Measurements from ENCODE around the gene WDR83.
"Not testable (repeated sequence)": the region's sequence is repeated elsewhere in the genome, so short reads cannot be mapped to it uniquely, and the experiment has no call there.

The WDR83 gene

DNA sequence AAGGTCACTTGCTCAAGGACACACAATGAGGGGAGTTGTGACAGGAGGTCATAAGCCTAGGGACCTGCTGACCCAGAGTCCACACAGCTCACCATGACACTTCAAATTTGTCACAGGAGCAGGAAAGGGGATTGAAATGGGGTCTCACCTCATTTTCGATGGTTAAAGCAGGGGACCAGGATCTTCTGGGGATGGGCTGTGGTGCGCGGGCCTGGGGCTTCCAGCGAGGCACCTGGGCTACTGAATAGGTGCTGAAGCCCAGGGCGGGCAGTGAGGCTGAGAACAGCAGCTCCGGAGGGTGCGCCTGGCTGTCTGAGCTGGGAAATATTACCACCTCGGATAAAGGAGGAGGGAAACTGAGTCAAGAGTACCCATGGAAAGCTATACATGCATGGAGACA is 11.1 kb upstream of the WDR83 start:
- no peak for DNase-seq (ENCODE audit: low read depth in 2 of 3, low spot score in 1 of 3)

DNA sequence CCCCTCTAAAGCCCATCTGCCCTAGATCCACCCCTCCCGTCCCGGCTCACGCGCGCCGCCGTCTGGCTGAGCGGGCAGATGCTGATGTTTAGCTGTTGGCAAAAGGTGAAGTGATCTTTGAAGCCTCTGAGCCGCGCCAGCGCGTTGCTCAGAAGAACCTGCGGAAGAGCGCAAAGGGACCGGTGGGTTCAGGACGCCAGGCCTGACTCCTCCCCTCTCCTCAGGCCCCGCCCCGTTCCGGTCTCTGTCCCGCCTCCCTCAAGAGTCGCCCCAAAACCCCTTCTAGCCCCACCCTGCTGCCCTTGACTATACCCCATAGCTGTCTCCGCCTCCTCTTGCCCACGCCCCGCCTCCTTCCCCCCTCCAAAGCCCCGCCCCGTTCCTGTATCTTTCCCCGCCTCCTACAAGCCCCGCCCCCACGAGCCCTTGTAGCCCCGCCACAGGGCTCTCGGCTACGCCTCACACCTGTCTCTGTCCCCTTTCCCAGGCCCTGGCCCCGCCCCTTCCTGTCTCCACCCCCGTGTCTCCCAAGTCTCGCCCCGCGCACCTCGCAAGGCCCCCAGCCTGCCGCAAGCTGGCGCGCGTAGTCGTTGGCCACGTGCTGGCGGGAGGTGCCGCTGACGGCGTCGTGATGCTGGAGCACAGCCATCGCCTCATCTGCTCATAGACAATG is 9.6 kb upstream of the WDR83 start:
- no peak for DNase-seq (ENCODE audit: low read depth in 2 of 3, low spot score in 1 of 3)

DNA sequence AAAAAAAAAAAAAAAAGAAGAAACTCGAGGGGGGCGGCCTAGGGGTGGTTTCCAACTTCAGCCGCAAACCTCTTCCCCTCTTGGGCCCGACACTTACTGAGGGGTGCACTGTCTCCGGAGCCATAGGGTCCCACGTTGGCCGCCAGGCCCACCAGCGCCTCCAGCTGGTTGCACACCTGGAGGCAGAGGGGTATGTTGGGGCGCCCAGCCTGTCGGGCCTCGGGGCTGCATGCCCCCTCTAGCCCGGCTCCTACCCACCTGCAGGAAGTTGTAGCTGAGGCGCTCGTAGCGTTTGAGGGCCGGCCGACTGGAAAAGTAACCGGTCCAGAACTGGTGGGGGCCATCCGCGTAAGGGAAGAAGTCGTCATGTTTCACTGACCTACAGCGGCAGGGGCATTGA is 8.6 kb upstream of the WDR83 start:
- DNase-seq (ENCODE audit: low read depth in 2 of 3, low spot score in 1 of 3): no peak

DNA sequence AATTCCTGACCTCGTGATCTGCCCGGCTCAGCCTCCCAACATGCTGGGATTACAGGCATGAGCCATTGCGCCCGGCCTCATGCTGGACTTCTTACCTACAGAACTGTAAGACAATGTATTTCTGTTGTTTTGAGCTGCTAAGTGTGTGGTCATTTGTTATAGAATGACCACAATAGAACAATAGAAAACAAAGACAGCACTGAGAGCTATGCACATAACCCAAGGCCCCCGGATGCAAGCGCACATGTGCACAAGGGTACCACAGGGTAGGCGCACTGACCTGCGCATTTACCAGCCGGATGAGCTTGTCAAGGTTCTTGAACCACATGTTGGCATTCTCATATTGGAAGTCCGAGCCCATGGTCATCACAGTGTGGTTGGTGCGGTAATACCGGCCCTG is 5.6 kb upstream of the WDR83 start:
- DNase-seq (ENCODE audit: low read depth in 2 of 3, low spot score in 1 of 3): no peak

DNA sequence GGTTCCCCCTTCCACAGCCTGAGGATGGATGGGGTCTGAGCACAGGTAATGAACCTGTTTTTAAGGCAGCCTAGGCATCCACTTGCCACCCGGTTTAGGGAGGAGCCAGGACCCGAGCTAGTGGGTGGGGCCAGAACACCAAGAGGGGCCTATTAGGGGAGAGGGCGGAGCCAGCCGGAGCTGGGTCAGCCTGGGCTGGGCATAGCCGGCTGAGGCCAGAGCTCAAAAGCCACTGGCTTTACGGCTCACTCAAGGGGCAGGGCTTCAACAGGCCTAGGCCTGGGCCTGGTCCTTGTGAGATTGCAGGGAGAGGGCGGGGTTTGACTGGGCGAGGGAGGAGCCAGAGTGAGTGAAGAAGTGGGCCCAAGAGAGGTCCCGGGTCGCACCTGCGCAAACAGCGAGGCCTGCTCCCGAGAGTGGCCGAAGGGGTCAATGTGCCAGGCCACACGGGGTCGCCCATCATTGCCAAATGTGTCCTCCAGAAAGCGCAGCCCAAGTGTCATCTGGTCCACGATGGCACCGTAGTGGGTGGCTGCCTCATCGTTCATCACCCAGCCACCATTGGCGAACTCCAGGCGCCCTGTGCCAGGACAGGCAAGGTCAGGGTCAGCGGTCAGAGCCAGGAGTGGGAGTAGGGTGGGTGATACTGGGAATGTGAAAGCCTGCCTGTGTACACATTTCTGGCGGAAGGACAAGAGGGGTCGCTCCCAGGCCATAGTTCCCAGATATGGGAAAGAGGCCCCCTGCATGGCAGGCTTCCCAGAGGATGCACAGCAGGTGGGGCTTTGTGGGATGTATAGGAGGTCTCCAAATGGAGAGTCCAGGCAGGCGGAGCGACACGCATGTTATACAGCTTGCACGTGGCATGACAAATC is 2.0 kb upstream of the WDR83 start:
- DNase-seq (ENCODE audit: low read depth in 2 of 3, low spot score in 1 of 3): no peak

DNA sequence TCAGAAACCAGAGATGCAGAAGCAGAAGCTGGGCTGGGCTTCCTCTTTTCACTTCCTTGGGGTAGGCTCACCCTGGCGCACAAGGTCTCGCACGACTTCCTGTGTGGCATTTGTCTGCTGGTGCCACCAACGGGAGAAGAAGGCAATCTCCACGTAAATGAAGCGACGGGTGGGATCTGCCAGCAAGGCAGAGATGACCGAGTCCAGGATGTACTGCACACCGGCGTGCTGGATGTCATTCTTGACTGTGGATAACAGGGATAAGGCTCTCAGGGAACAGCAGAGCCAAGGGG is 1.4 kb upstream of the WDR83 start:
- peak in 2 of 3 donors; percentile 41 to 43 for DNase-seq (ENCODE audit: low read depth in 2 of 3, low spot score in 1 of 3)

DNA sequence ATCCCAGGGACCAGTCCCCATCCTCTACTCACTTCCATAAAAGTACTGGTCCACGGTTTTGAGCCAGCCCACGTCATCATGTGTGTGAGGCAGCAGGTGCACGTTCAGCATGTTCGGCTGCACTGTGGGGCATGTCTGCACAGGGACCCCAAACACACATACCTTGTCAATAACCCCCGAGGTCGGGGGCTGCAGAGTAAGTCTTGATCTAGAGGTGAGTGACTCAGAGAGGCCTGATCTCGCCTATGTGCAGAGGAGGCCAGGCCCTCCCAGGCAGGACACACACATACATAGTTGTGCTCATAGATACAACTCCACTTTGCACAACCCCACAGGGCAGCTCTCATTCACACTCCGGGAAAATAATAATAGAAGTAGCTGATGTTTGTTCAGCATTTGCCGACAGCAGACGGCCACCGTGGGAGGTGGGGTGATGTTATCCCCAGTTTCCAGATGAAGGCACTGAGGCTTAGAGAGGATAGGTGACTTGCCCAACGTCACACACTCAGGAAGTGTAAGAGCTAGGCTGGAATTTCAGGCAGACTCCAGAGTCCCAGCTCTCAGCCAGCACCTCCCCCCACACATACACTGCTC is 839 bp upstream of the WDR83 start:
- no peak for DNase-seq (ENCODE audit: low read depth in 2 of 3, low spot score in 1 of 3)

DNA sequence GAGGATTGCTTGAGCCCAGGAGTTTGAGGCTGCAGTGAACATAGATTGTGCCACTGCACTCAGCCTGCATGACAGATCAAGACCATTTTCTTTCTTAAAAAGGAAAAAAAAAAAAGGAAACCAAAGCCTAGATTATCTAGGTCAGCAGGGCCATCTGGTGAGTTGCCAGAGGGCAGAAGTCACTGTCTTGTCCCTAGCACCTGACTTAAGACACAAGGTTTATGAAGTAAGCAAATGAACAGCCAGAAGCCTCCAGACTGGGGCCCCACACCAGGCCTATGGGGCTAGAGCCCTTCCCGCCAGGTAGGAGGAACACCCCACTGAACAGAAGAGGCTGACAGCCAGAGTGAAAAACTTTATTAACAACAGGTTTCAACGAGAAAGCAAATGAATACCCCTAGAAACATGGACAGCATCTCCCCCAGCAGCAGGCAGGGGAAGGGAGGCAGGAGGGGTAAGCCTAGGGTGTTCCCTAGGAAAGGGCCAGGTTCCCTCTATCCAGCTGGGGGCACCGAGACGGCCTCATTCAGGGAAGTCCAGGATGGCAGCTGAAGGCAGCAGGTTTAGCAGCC is 1.2 kb downstream of the WDR83 start:
- no peak for DNase-seq (ENCODE audit: low read depth in 2 of 3, low spot score in 1 of 3)

DNA sequence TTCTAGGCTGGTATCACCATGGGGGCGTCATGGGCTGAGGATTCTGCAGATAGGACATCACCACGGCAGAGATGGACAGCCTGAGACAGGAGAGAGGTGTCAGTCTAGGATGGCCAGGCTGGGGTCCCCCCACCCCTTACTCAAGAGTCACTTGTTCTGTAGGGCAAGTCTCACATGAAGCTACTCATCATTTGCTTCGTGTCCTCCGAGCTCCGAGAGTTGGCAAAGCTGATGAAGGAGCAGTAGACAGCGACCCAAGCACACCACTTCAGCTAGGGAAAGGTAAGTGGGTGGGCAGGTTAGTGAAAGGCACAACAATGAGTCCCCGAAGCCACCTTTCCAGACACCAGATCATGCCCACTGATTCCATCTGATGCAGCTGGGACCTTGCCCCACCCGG is 1.7 kb downstream of the WDR83 start:
- no peak for DNase-seq (ENCODE audit: low read depth in 2 of 3, low spot score in 1 of 3)

DNA sequence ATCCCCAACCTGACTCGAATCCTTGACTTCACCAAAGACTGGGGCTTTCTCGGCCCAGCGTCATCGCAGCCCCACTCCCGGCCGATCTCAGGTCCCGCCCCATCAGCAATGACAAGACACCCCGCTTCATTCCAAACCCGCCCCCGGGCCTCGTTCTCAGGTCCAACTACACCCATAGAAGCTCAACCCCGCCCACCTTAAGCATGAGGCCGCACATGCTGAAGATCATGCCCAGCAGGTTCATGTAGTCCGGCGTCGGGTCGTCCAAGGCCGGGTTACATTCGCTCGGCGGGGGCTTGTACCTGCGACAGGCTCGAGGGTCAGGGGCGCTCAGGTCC is 2.3 kb downstream of the WDR83 start:
- DNase-seq (ENCODE audit: low read depth in 2 of 3, low spot score in 1 of 3): peak; percentile 43 to 60 (median 44)

DNA sequence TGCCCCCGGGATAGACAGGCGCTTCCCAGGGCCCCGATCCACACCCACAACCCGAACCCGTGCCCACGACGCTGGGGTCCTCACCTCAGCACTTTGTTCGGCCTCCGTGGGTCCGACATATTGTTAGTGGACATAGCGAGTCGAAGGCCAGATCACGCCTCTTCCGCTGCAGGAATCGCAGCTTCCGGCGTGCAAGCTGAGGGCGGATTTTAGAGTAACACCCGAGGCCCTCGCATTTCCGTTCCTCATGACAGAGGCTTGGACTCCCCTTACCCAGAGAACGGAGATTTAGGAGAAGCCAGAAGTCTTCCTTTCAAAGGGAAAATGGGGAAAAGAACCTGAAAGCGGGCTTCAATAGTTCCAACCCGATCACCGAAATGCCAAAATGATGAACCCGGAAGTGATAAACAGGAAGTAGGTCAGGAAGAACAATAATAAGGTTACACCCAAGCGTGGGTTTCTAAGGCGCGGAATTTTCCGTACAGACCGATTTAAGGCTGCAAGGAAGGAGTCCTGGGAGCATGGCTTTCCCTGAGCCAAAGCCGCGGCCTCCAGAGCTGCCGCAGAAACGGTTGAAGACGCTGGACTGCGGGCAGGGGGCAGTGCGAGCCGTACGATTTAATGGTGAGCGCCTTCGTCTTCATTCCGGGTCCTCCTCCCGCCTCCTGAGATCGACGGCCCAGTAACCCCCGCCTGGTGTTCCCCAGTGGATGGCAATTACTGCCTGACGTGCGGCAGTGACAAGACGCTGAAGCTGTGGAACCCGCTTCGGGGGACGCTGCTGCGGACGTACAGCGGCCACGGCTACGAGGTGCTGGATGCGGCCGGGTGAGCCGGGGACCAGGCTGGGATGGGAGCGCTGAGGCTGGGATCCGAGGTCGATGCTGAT is 2.9 kb downstream of the WDR83 start:
- peak; percentile 40 to 77 (median 66) for DNase-seq (ENCODE audit: low read depth in 2 of 3, low spot score in 1 of 3)

DNA sequence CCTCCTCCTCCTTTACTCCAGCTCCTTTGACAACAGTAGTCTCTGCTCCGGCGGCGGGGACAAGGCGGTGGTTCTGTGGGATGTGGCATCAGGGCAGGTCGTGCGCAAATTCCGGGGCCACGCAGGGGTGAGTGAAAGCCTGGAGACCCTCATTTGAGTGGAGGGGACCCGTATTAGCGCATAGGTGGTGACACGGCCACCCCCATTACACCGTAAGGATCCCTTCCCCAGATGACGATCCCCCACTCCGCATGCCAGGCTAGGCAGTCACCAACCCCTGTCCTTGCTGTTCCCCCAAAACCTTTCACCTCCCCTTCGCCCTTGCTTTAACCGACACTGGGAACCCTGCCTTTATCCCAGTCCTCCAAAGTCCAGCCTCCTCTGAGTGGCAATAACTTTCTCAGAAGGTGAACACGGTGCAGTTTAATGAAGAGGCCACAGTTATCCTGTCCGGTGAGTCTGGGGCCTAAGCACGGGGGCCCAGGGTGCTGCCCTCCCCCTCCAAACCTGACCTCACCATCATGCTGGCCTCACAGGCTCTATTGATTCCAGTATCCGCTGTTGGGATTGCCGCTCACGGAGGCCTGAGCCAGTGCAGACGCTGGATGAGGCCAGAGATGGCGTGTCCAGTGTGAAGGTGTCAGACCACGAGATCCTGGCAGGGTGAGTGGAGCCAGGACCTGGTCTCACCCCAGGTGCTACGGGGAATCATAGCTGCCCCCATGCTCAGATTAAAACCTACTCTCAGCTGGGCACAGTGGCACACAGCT is 3.7 kb downstream of the WDR83 start:
- no peak for DNase-seq (ENCODE audit: low read depth in 2 of 3, low spot score in 1 of 3)

DNA sequence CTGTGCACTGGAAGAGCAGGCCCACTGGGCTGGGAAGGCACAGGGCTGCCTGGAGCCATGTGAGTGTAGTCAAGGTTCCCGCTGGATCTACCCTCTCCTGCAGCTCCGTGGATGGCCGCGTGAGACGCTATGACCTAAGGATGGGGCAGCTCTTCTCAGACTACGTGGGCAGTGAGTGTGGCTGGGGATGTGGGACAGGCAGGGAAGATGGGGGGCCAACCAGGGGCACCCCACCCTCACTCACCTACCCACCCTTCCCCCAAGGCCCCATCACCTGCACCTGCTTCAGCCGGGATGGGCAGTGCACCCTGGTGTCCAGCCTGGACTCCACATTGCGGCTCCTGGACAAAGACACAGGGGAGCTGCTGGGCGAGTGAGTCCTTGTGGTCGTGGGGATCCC is 6.1 kb downstream of the WDR83 start:
- DNase-seq (ENCODE audit: low read depth in 2 of 3, low spot score in 1 of 3): no peak

DNA sequence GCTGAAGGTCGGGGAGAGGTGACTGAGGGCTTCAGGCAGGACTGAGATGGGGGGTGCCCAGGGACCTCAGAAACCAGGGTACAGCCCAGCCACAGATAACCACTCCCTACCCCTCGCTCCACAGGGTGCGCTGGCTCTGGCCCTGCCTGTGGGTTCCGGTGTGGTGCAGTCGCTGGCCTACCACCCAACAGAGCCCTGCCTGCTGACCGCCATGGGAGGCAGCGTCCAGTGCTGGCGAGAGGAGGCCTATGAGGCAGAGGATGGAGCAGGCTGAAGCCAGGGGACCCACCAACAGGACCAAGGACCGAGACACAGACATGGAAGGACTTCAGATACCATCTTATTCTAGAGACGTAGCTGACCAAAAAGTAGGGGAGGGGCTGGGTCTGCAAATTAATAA is 8.8 kb downstream of the WDR83 start:
- no peak for DNase-seq (ENCODE audit: low read depth in 2 of 3, low spot score in 1 of 3)

DNA sequence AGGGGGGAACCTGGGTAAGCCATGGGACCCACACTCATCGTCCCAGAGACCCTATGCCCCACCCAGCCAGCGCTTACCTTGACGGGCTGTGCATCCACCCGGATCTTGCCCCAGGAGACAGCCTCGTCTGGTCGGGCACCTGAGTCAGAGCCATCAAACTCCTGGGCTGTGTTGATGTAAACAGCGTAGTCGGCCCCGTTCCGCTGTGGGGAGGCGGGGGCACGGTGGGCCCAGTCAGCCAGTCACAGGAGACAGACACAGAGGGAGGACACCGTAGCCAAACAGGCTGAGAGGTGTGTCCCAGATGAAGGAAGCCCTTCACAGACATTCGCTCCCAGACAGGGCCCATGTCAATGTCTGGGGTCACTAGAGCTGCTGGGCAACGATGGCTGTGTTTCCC is 9.3 kb downstream of the WDR83 start:
- DNase-seq (ENCODE audit: low read depth in 2 of 3, low spot score in 1 of 3): no peak

DNA sequence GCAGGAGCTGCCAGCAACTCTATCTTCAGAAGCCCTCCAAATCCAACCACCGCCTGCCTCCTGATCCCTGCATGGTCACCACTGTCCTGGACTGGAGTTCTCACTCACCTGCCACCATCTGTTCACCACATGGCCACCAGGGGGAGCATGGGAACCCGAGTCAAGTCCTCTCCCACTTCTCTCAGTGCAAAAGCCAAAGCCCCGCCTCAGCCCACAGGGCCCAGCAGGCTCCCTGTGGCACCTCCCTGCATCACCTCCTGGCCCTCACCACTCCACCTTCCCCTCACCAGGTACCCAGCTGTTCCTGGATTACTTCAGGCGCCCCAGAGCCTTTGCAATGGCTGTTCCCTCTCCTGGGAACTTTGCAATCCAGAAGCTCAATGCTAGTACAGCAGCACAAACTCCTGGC is 9.8 kb downstream of the WDR83 start:
- peak; percentile 81 to 93 (median 86) for DNase-seq (ENCODE audit: low read depth in 2 of 3, low spot score in 1 of 3)

DNA sequence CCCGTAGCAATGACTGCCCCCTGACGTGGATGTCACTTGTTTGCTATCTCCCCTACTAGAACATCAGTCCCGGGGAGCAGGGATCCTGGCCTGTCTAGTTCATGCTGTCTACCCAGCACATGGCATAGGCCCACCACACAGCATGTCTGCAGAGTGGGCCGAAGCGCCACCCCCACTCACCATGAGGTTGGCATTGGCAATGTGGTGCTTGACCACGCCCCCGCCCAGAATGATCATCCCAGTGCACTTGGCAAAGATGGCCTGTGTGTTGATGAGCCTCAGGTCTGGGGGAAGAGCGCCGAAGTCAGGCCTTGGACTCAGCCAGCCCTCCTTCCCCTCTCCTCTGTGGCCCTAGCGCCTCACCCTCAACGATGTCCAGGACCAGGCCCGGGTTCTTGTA is 10.3 kb downstream of the WDR83 start:
- DNase-seq (ENCODE audit: low read depth in 2 of 3, low spot score in 1 of 3): no peak

DNA sequence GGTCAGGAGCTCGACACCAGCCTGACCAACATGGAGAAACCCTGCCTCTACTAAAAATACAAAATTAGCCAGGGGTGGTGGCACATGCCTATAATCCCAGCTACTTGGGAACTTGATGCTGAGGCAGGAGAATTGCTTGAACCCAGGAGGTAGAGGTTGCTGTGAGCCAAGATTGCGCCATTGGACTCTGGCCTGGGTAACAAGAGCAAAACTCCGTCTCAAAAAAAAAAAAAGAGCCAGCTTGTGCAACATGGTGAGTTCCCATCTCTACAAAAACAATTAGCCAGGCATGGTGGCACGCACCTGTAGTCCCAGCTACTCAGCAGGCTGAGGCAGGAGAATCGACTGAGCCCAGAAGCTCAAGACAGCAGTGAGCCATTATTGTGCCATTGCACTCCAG is 11.4 kb downstream of the WDR83 start:
- not testable (repeated sequence) for DNase-seq (ENCODE audit: low read depth in 2 of 3, low spot score in 1 of 3)

DNA sequence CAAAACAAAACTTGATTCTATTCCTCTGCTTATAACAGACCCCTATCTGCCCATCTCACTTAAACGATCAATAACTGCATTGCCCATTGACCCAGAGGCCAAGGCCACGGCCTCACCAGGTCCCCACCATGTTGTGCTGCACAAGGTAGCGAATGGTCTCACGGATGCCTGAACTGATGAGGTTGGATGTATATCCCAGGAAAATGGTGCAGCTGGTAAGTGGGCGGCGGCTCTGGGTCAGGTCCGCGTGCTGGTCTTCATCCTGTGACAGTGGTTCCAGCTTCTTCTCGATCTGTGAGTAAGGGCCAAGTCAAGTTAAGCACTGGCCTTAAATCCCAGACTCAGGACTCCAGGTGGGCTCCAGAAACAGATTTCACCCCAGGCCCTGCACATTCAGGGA is 13.4 kb downstream of the WDR83 start:
- no peak for DNase-seq (ENCODE audit: low read depth in 2 of 3, low spot score in 1 of 3)

Data from stimulated activated CD4-positive, alpha-beta T cell treated with anti-CD3 and anti-CD28 coated beads, Interleukin-12 subunit alpha, Interleukin-12 subunit beta, amount 100 ng/mL, for 48 hours (primary cell).